ENCODE data around the gene SHISA2.
A peak's percentile ranks its signal among the peaks of the same experiment; 100 is the strongest.
"Not testable (repeated sequence)": the region's sequence is repeated elsewhere in the genome, so short reads cannot be mapped to it uniquely, and the experiment has no call there.

Gene SHISA2

DNA sequence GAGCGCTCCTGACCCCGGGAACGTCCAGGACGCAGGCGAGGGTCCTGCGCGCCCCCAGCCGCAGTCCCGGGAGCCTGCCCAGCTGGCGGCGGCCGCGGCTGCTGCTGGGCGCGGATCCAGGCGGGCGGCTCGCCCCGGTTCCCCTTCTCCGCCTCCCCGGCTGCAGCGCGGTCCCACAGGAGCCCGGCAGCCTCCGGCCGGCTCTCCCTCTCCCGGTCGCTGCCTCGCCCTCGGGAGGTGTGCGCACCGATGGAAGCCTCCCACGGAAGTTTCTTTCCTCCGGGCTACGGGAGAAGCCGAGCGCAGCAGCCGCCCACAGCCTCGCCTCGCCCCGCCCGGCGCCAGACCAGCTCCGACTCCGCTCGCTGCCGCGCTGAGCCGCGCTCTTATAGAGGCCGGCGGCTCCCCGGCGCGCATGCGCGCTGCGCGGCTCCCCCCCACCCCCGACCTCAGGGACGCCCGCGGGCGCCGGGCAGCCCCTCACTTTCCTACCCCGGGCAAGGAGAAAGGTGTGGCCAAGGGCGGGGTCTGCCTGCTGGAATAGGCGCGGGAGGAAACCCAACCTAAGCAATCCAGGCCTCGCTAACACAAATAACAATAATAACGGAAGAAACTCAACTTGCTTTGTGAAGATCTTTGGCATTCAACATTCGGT is at the start of gene SHISA2:
SHISA2 (minus strand) TSS at position 360 of the 655 bp plus-strand sequence. CDS start 1,041 bp downstream, outside the sequence.
- no peak for FAIRE-seq
- no peak for DNase-seq (ENCODE audit: extremely low spot score, insufficient read length, low read depth)

DNA sequence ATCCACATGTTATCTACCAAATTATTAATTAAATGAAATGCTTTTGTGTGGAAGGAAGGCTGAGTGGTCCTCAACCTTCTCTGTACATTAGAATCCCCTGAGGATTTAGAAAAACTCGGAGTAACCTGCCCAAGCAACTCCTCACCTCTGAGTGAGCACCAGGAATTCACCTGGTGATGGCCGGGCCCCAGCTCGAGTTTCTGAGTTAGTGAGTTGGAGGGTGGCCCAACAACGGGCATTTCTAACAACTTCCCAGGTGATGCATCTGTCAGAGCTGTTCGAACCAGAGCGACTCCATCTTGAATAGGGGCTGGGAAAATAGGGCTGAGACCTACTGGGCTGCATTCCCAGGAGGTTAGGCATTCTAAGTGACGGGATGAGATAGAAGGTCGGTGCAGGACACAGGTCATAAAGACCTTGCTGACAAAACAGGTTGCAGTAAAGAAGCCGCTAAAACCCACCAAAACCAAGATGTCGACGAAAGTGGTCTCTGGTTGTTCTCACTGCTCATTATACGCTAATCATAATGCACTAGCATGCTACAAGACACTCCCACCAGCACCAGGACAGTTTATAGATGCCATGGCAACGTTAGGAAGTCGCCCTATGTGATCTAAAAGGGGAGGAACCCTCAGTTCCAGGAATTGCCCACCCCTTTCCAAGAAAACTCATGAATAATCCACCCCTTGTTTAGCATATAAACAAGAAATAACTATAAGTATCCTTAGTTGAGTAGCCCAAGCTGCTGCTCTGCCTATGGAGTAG is 44.2 kb upstream of the SHISA2 start:
- DNase-seq (ENCODE audit: extremely low spot score, insufficient read length, low read depth), result no peak
- no peak for FAIRE-seq

DNA sequence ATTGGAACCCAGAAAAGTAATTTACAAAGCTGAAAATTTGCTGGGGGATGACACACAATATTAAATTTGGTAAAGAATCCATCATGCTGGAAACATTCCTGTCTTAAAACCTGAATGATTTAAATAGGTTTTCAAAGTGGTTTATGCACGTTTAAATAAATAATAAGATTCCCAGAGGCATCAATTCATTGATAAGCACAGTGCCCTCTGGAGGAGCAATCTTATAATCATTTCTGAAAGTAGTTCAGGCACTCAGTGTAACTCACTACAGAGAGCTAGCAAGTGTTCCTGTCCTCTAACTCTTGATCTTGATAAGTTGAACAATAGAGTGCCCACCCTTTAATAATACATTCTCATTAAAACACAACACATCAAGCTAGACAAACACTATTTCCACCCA is 43.5 kb upstream of the SHISA2 start:
- no peak for DNase-seq (ENCODE audit: extremely low spot score, insufficient read length, low read depth)
- no peak for FAIRE-seq

DNA sequence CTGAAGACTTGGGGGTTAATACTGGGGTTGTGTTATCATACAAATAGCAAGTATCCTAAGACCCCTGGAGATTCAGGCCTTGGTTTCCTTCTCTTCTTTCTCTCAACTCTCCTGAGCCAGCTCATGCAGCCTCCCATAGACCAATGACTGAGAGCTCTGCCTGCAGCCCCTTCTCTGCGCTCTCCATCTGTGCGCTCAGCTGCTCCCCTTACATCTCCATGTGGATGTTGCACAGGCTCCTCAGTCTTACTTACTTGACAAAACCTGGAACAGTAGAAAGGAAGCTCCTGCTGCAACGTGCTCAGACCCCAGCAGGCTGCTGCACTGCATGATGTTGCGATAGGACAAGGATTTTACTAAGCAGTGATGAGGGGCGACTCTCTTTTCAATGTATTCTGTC is 25.0 kb upstream of the SHISA2 start:
- not testable (repeated sequence) for FAIRE-seq; DNase-seq (ENCODE audit: extremely low spot score, insufficient read length, low read depth)

DNA sequence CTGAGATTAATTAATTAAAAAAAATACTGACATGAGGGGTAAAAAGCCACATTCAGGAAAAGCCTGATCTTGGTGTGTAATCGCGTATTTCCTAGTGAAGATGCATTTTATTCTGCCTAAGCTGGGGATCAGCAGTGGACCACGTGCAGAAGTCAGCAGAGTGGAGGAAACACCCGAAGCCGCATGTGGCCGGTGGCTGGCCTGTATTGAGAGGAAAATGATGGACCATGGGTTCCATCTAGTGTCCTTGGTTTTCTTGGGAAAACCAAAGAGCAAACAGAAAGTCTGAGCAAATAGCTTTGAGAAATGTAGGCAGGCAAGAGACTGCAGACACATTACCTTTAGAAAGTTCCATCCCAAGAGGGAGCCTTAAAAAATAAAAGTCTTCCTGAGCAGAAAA is 23.7 kb upstream of the SHISA2 start:
- no peak for FAIRE-seq
- no peak for DNase-seq (ENCODE audit: extremely low spot score, insufficient read length, low read depth)

DNA sequence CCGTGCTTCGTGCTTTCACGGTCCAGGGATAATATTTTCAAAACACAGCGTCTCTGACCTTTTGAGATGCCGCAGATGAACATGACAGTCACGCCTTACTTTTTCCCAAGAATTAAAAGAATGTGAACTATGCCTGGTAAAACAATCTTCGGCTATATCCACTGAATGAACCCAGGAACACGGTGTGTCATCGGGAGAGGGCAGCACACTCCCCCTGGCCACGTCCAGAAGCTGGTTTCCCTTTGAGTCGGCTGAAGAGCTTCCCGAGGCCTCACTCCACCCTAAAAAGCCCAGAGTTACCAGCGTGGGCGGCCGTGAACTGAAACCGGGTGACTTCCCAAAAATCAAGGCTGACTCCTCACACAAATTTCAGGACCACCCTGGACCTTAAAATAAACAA is 22.9 kb upstream of the SHISA2 start:
- DNase-seq (ENCODE audit: extremely low spot score, insufficient read length, low read depth), result no peak

DNA sequence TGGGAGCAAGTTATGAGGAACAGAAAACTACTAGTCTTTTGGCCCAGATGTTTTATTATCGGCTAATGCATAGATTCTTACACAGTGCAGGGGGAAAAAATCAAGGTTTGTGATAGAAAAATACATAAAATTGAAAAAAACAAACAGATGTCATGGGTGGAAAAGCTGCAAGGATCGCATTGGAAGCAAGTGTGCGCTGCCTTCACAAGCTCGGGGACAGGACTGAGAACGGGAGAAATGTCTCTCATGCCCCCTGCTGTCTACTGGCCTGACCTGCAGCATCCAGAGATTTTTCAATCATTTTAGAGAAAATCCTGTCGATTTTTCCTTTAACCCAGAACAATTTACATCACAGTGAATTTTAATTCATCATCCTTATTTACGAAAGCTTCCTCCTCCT is 20.5 kb upstream of the SHISA2 start:
- peak; percentile 98 for FAIRE-seq
- not testable (repeated sequence) for DNase-seq (ENCODE audit: extremely low spot score, insufficient read length, low read depth)

More for the DNA sequence above, 22.9 kb upstream of the SHISA2 start:
- no peak for FAIRE-seq

DNA sequence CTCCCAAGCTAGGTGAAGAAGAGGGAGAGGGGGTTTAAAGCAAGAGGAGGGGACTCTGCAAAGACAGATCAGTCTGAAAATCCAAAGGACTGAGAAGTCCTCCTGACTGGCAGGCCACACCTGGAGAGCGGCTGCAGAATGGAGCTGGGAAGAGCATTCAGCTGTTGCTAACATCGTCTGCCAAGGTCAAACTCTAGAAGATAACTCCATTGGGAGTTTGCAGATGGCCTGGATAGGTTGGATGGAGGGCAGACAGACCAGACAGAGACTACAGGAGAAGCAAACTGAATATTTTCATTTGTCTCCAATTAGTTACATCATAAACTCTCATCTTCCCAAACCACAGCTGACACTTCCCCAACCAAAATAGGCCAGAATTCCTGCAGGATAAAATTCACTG is 19.9 kb upstream of the SHISA2 start:
- FAIRE-seq, result no peak
- DNase-seq (ENCODE audit: extremely low spot score, insufficient read length, low read depth), result no peak

DNA sequence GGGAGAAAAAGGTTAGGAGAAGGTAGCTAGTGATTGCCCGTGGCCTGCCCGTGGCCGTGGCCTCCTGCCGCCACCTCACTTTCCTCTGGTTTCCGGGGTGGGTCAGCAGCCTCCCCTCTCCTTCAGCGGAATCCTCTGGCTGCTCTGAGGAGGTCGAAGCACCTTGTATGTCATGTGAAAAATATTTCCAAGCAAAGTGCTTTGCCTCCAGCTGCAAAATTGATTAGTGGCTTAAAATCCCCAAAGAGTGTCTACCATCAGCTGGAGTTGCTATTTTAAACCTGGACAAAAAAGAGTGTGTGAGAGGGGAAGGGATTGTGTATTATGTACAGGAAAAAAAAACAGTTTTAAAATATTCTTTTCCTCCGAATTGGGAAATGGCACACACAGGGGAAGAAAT is 17.8 kb upstream of the SHISA2 start:
- FAIRE-seq; DNase-seq (ENCODE audit: extremely low spot score, insufficient read length, low read depth): not testable (repeated sequence)

DNA sequence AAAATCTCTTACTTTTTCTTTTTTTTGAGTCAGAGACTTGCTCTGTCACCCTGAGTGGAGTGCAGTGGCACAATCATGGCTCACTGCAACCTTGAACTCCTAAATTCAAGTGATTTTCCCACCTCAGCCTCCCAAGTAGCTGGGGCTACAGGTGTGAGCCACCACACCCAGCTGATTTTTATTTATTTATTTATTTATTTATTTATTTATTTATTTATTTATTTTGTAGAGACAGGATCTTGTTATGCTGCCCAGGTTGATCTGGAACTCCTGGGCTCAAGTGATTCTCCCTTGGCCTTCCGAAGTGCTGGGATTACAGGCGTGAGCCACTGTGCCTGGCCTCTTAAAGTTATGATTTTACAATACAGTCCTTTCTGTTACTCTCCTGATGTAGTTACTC is 16.6 kb upstream of the SHISA2 start:
- FAIRE-seq; DNase-seq (ENCODE audit: extremely low spot score, insufficient read length, low read depth): not testable (repeated sequence)

DNA sequence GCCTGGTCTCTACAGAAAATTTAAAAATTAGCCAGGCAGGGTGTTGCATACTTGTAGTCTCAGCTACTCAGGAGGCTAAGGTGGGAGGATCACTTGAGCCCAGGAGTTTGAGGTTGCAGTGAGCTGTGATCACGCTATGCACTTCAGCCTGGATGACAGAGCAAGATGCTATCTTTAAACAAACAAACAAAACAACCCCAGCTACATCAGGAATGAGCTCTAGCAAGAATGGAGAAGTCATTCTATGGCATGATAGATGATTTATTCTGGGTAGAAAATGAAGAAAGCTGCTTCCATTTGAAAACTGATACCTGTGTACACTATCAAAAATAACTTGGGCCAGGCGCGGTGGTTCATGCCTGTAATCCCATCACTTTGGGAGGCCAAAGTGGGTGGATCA is 15.8 kb upstream of the SHISA2 start:
- DNase-seq (ENCODE audit: extremely low spot score, insufficient read length, low read depth), result no peak
- no peak for FAIRE-seq

DNA sequence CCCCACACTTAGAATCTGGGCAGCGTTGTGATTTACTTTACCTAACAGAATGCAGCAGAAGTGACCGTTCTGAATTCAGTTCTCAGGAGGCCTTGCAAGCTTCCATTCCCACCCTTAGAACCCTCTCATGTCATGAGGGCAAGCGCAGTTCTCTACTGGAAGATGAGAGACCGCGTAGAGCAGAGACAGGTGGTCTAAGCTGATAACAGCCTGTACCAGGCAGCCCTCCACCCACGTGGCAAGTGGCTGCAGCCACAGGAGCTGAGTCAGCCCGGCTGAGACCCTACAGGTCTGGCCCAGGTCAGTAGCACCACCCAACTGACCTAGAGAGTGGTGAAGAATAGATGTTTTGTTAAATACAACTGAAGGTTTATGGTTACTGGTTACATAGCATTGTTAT is 14.7 kb upstream of the SHISA2 start:
- FAIRE-seq; DNase-seq (ENCODE audit: extremely low spot score, insufficient read length, low read depth): not testable (repeated sequence)

DNA sequence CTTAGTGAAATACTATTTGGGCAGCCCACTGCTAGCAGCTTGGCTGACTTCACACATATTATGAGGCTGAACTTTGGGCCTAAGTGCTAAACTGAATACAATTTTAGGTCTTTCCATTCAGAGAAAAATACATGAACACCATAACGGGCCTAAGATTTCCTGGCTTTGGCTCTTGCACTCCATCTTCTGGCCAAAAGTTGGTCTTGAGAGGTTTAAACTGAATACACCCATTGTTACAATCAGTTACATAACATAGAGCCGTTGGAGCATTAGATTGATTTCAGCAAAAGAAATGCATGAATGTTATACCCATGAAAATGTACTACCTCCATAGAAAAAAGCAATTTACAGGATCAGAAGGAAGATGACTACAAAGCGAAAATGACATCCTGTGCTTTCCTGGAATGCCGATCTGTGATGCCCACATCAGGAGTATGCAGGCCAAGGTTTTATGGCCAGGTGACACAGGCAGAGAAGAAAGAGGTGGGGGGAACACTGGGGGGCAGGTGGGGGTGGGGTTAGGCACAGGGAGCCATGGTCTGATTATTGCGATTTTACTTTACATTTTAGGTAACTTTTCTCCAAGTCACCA is 11.1 kb upstream of the SHISA2 start:
- FAIRE-seq (peak; percentile 5), DNase-seq (ENCODE audit: extremely low spot score, insufficient read length, low read depth) (no peak)

DNA sequence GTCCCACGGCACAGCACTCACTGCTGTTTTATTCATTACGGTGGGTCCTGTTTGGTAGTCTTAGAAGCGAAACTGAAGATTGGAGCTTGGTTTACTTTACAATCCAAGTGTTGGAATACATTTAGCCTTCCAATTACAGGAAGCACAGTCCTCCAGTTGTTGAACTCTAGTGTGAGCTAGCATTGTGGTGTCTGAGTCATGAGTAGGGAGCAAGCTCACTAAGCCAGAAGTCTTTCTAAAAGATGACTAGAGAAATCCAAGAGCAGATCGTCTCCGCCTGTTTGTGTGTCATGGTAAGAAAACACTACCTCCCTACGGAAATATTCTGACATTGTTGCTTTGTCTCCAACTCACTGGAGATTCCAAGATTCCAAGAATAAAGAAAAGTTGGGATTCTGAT is 10.1 kb upstream of the SHISA2 start:
- DNase-seq (ENCODE audit: extremely low spot score, insufficient read length, low read depth) (no peak), FAIRE-seq (no peak)

DNA sequence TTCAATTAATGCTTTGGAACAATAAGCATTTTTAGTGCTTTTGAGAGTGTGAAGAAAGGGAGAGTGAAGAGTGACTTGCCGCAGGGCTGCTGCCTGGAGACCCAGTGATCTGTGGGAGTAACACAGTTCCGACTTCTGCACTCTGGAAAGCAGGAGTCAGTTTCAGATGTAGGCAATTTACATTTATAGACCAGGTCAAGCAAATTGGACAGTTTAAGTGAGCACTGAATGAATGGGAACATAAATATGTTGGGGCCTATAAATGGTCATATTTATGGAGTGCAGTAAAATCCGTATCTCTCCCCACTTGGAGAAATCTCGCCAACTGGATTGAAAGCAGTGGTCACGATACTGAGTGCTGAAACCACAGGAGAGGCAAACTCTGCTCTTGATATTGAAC is 9.4 kb upstream of the SHISA2 start:
- no peak for FAIRE-seq

DNA sequence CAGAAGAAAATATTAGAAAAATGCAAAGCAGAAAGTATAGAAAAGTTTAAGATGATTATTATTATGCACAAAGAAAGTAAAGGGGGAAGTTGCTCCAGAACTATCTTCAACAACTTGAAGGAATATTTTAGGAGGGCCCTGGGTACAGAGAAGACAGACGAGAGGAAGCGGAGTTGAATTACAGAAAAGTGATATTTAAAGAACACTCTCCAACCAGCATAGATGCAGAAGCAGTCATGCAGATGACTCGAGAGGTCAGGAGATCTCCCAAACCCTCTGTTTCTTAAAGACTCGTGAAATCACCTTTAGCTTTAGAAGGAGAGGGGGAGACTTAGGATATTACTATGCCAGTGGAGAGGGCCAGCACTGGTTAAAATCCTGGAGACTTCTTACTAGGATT is 8.5 kb upstream of the SHISA2 start:
- FAIRE-seq (no peak), DNase-seq (ENCODE audit: extremely low spot score, insufficient read length, low read depth) (no peak)

More for the DNA sequence above, 9.4 kb upstream of the SHISA2 start:
- no peak for DNase-seq (ENCODE audit: extremely low spot score, insufficient read length, low read depth)

DNA sequence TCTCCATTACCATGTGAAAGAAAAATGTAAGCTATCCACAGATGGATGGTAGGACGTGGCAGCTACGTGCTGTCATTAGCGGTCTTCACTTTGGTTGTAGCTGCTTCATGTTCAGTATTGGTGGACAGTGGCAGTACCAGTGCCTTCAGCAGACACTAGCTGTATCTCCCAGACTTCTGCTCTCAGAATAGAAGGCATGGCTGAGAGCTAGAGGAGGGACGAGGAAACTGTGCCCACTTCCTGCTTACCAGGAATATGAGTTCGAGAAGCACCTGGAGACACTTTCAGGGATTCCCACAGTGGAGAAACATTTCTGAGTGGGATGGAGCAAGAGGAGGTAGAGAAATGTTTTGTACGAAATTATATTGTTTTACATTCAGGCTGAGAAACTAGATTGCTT is 6.9 kb upstream of the SHISA2 start:
- DNase-seq (ENCODE audit: extremely low spot score, insufficient read length, low read depth), result no peak
- no peak for FAIRE-seq

DNA sequence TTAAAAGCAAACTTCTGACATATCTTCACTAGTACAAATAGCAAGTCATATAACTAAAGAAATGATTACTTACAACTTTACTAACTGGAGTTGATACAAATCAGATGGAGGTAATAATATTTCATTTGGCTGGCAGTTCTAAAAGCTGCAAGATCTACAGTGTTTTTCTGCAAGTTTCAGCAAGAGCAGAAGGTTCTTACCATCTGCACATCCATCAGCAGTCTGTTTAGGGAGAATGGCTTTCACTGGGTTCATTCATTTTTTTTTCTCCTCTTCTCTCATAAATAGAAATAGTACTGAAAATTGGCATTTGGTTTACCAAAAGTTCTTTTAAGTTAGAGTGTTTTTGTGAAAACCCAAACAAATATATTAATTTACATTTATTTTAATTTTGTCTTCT is 3.1 kb upstream of the SHISA2 start:
- no peak for DNase-seq (ENCODE audit: extremely low spot score, insufficient read length, low read depth)
- no peak for FAIRE-seq

DNA sequence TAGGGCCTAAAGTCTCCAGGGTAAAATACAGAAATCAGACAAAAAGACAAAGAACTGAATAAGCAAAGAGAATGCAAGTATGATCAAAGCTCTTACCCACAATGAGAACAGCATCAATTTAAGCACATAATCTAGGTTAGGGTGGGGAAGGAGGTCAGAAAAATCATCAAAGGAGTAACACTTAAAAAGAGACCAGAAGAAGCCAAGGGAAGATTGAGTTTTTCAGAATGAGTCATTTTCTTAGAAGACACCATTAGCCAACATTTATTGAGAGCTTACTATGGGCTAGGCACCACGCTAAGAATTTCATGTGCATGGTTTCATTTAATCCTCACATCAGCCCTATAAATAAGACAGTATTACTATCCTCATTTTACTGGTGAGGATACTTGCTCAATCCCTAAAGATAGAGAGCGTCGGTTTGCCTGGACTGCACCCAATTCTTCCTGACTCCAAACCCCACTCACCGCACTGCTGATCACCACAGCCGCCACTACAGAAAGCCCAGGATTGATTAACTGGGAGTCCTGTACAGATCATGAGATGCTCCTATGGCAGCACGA is 1.7 kb upstream of the SHISA2 start:
- FAIRE-seq, result no peak
- no peak for DNase-seq (ENCODE audit: extremely low spot score, insufficient read length, low read depth)

DNA sequence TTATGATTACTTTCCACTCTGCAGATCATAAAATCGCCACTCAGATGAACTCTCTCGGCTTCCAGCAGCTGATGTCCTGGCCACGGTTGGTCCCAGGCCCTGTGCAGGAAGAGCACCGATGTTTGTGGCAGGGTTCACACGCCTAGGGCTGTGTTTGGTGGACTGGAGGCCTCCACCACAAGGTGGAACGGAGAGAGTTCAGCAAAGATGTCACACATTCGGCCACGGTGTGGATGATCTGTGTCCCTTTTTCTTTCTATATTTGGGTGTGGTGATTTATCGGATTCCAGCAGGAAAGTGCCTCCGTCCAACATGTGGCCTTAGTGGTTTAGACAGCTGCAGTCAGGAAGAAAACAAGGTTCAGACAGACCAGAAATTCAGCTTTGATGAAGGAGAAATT is 521 bp upstream of the SHISA2 start:
- no peak for FAIRE-seq
- no peak for DNase-seq (ENCODE audit: extremely low spot score, insufficient read length, low read depth)

DNA sequence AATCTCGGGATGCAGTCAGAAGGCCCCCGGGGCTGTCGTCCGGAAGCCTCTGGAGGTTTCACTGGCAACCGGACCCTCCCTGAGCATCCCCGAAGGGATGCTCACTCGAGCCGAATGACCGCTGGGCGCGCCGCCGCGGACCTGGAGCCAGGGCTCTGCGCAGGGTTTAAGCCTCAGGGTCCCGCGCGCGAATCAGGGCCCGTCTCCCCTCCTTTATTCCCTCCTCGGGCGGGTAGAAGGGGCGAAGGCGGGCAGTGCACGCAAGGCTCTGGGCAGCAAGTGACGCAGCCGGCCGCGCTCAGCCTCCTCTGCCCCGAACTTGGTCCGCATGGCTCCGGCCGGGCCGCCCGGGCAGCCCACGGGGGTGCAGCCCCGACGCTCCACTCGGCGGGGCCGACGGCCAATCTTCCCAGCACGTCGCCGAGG is 572 bp downstream of the SHISA2 start:
- no peak for FAIRE-seq
- no peak for DNase-seq (ENCODE audit: extremely low spot score, insufficient read length, low read depth)
